ENCODE data around the gene HOXB9. TPM values are rescaled to one million over a fixed set of nuclear protein-coding genes. Genes with fewer than 3 reads are reported as not detected.

Gene HOXB9
- total RNA-seq, 1 donor from 2014 or later: 0.10 TPM

- intact Hi-C loops (cut with micrococcal nuclease): loop anchor here (1.0 to 10.0 kb wide), 4 partner anchors 16 to 508 kb away; partner anchors contain the start of genes CBX1 and SNX11
Measured at GRCh38 chr17:48612854-48613691, 13.1 kb downstream of the HOXB9 start.

GRCh38 chr17:48612456-48612853 is 13.7 kb downstream of the HOXB9 start:
- intact Hi-C loops (cut with micrococcal nuclease): loop anchor here (2.0 to 10.0 kb wide), 3 partner anchors 104 to 508 kb away; partner anchors contain the start of genes CBX1 and SNX11

- intact Hi-C loops (cut with micrococcal nuclease): loop anchor here (1.0 to 10.0 kb wide), 5 partner anchors 14 to 587 kb away; partner anchors contain the start of genes CBX1, HOXB9 and SNX11
Measured at GRCh38 chr17:48611681-48612455, 14.3 kb downstream of the HOXB9 start.

GRCh38 chr17:48611213-48611612 is 14.9 kb downstream of the HOXB9 start:
- intact Hi-C loops (cut with micrococcal nuclease): loop anchor here (1.0 to 10.0 kb wide), 3 partner anchors 15 to 586 kb away; partner anchors contain the start of genes CBX1, HOXB9 and SNX11

- intact Hi-C loops (cut with micrococcal nuclease): loop anchor here (1.0 to 10.0 kb wide), 3 partner anchors 16 to 586 kb away; partner anchors contain the start of genes CBX1, HOXB9 and SNX11
Measured at GRCh38 chr17:48610282-48611211, 15.6 kb downstream of the HOXB9 start, which contains the start of gene HOXB7. Gene HOXB7 (minus strand): TSS chr17:48611017. CDS start chr17:48610918, 99 bp downstream.

- intact Hi-C loops (cut with micrococcal nuclease): loop anchor here (2.0 to 10.0 kb wide), 2 partner anchors 505 to 585 kb away; partner anchors contain the start of genes CBX1 and SNX11
Measured at GRCh38 chr17:48609759-48610281, 16.3 kb downstream of the HOXB9 start.

- intact Hi-C loops (cut with micrococcal nuclease): no loop called here
Measured at GRCh38 chr17:48609033-48609432, 17.1 kb downstream of the HOXB9 start.

- intact Hi-C loops (cut with micrococcal nuclease): no loop called here
Measured at GRCh38 chr17:48608494-48608834, 17.7 kb downstream of the HOXB9 start.

- intact Hi-C loops (cut with micrococcal nuclease): no loop called here
Measured at GRCh38 chr17:48606892-48607614, 19.1 kb downstream of the HOXB9 start.

- intact Hi-C loops (cut with micrococcal nuclease): no loop called here
Measured at GRCh38 chr17:48605991-48606891, 19.9 kb downstream of the HOXB9 start.

- intact Hi-C loops (cut with micrococcal nuclease): no loop called here
Measured at GRCh38 chr17:48605409-48605919, 20.7 kb downstream of the HOXB9 start.

- intact Hi-C loops (cut with micrococcal nuclease): no loop called here
Measured at GRCh38 chr17:48604770-48605329, 21.3 kb downstream of the HOXB9 start, which contains the start of gene HOXB6. Gene HOXB6 (minus strand): TSS chr17:48604986. CDS start chr17:48598150, 6,836 bp downstream.

- intact Hi-C loops (cut with micrococcal nuclease): no loop called here
Measured at GRCh38 chr17:48603959-48604769, 22.0 kb downstream of the HOXB9 start.

- intact Hi-C loops (cut with micrococcal nuclease): loop anchor here (1.0 kb wide), 1 partner anchor 45 kb away; no protein-coding TSS in a partner anchor
Measured at GRCh38 chr17:48601539-48602425, 24.4 kb downstream of the HOXB9 start.

- intact Hi-C loops (cut with micrococcal nuclease): loop anchor here (1.0 kb wide), 1 partner anchor 45 kb away; no protein-coding TSS in a partner anchor
Measured at GRCh38 chr17:48601207-48601538, 25.0 kb downstream of the HOXB9 start.

Measured in T-helper 1 cell treated with Interleukin-12 subunit alpha and Interleukin-12 subunit beta and Interleukin-4 antibody, amounts not matched to agents 30 ng/mL and 1 ng/mL, for 36 hours (primary cell).